Left ventricle myocardium superior (tissue), 1 donor: Measurements from ENCODE around the gene CERS6. TPM values are rescaled to one million over a fixed set of nuclear protein-coding genes. Genes with fewer than 3 reads are reported as not detected.

Experiments
- ATAC-seq: fragments of 200-7000 bp; cut with Tn5 transposase; one replicate; pipeline ENCODE4 v1.9.1; 2020; ENCODE audit warnings: mild to moderate bottlenecking, moderate library complexity
- DNase-seq: peaks from one replicate; pipeline ENCODE4 v3.0.0-alpha.2; 2020
- intact Hi-C: fragments of 100-400 bp; cut with micrococcal nuclease; formaldehyde crosslinking; loops from one replicate; pipeline ENCODE4 v1.11.0; 2022
- total RNA-seq: library from RNA; stranded (reverse); fragmentation: NEBNext Ultra II Directional; extraction: Animal tissue kit (Norgen Biotek cat#: 25700); gene quantifications from one replicate; pipeline ENCODE4 v1.2.1, GENCODE V29; 2021
- donor health status: DM: no; HTN: yes; CAD: no; lungs with severe emphysema.

Gene CERS6
- total RNA-seq, 1 donor from 2014 or later, result 71.7 TPM

- ATAC-seq, result no peak
- no peak for DNase-seq
- intact Hi-C loops, result no loop called here
These were observed 270.3 kb downstream of the CERS6 start for GRCh38 chr2:168726375-168726774.

- DNase-seq (no peak), ATAC-seq (no peak)
- intact Hi-C loops, result no loop called here
These were observed 271.9 kb downstream of the CERS6 start for GRCh38 chr2:168727904-168728470.

- peak; percentile 39 for ATAC-seq
- intact Hi-C loops, result no loop called here
- DNase-seq, result no peak
These were observed 273.4 kb downstream of the CERS6 start for GRCh38 chr2:168729455-168729854.

GRCh38 chr2:168730344-168730743 is 274.3 kb downstream of the CERS6 start:
- ATAC-seq (no peak), DNase-seq (no peak)
- intact Hi-C loops, result no loop called here

- no peak for DNase-seq
- ATAC-seq, result peak; percentile 12
- intact Hi-C loops, result no loop called here
These were observed 274.9 kb downstream of the CERS6 start for GRCh38 chr2:168731002-168731401.

GRCh38 chr2:168731616-168732015 is 275.5 kb downstream of the CERS6 start:
- ATAC-seq (no peak), DNase-seq (no peak)
- intact Hi-C loops, result no loop called here

- DNase-seq, result no peak
- no peak for ATAC-seq
- intact Hi-C loops, result no loop called here
These were observed 276.0 kb downstream of the CERS6 start for GRCh38 chr2:168732100-168732499.

GRCh38 chr2:168732506-168732905 is 276.4 kb downstream of the CERS6 start:
- intact Hi-C loops, result no loop called here
- DNase-seq (no peak), ATAC-seq (no peak)

GRCh38 chr2:168734199-168734760 is 278.2 kb downstream of the CERS6 start:
- ATAC-seq, result peak; percentile 93
- DNase-seq, result peak; percentile 64
- intact Hi-C loops, result no loop called here

GRCh38 chr2:168736649-168737445 is 280.8 kb downstream of the CERS6 start:
- no peak for DNase-seq
- peak; percentile 30 for ATAC-seq
- intact Hi-C loops, result no loop called here

- DNase-seq (no peak), ATAC-seq (no peak)
- intact Hi-C loops, result no loop called here
These were observed 282.0 kb downstream of the CERS6 start for GRCh38 chr2:168738062-168738461.

GRCh38 chr2:168740360-168740759 is 284.3 kb downstream of the CERS6 start:
- intact Hi-C loops, result no loop called here
- no peak for DNase-seq
- no peak for ATAC-seq

- DNase-seq, result no peak
- intact Hi-C loops, result no loop called here
- no peak for ATAC-seq
These were observed 284.7 kb downstream of the CERS6 start for GRCh38 chr2:168740788-168741187.

GRCh38 chr2:168742258-168742932 is 286.3 kb downstream of the CERS6 start:
- intact Hi-C loops, result no loop called here
- DNase-seq, result no peak
- ATAC-seq, result peak; percentile 89

- no peak for ATAC-seq
- intact Hi-C loops, result no loop called here
These were observed 288.8 kb downstream of the CERS6 start for GRCh38 chr2:168744844-168745243.

GRCh38 chr2:168748461-168748860 is 292.4 kb downstream of the CERS6 start:
- no peak for ATAC-seq
- no peak for DNase-seq
- intact Hi-C loops, result no loop called here

More at GRCh38 chr2:168744844-168745243, 288.8 kb downstream of the CERS6 start:
- DNase-seq, result no peak

- intact Hi-C loops, result no loop called here
- ATAC-seq (no peak), DNase-seq (no peak)
These were observed 293.2 kb downstream of the CERS6 start for GRCh38 chr2:168749297-168749696.

- intact Hi-C loops, result no loop called here
- peak; percentile 54 for ATAC-seq
These were observed 295.1 kb downstream of the CERS6 start for GRCh38 chr2:168751104-168751740.

GRCh38 chr2:168752361-168752760 is 296.3 kb downstream of the CERS6 start:
- intact Hi-C loops, result no loop called here
- peak; percentile 37 for DNase-seq
- ATAC-seq, result peak; percentile 82

More at GRCh38 chr2:168751104-168751740, 295.1 kb downstream of the CERS6 start:
- no peak for DNase-seq
